Sigmoid colon (tissue), 4 donors: ENCODE measurements around the gene FZR1.
A peak's percentile ranks its signal among the peaks of the same experiment; 100 is the strongest.

Experiments used
- EP300 ChIP-seq, 4 donors: sonication (generic); formaldehyde crosslinking; IDR thresholded peaks; one replicate each; pipeline ENCODE4 v1.6.1; 2017; ENCODE audit warnings: antibody characterized with exemption in 4 of 4
- POLR2A ChIP-seq, 2 donors: fragments of 450-650 bp; IDR thresholded peaks; one replicate each; pipeline ENCODE4 v1.6.1; 2016; ENCODE audit warnings: antibody characterized with exemption in 2 of 2, mild to moderate bottlenecking in 2 of 2, moderate library complexity in 2 of 2
- POLR2AphosphoS5 ChIP-seq, 4 donors: sonication (generic); formaldehyde crosslinking; IDR thresholded peaks; one replicate each; pipeline ENCODE4 v1.6.1; 2017; ENCODE audit warnings: antibody characterized with exemption in 4 of 4
- TF ChIP-seq, protein P1 (sequence below), 4 experiments: fragments of 450-650 bp in 3 of 4; fragments of 200-600 bp in 1 of 4; IDR thresholded peaks; one replicate each; pipeline ENCODE4 v1.5.1; 2016 to 2019; ENCODE audit warnings: antibody characterized with exemption in 4 of 4, mild to moderate bottlenecking in 3 of 4, moderate library complexity in 2 of 4

GRCh38 chr19:3463714-3464586 lies 42.2 kb upstream of the FZR1 start:
- TF ChIP-seq, protein P1, sequence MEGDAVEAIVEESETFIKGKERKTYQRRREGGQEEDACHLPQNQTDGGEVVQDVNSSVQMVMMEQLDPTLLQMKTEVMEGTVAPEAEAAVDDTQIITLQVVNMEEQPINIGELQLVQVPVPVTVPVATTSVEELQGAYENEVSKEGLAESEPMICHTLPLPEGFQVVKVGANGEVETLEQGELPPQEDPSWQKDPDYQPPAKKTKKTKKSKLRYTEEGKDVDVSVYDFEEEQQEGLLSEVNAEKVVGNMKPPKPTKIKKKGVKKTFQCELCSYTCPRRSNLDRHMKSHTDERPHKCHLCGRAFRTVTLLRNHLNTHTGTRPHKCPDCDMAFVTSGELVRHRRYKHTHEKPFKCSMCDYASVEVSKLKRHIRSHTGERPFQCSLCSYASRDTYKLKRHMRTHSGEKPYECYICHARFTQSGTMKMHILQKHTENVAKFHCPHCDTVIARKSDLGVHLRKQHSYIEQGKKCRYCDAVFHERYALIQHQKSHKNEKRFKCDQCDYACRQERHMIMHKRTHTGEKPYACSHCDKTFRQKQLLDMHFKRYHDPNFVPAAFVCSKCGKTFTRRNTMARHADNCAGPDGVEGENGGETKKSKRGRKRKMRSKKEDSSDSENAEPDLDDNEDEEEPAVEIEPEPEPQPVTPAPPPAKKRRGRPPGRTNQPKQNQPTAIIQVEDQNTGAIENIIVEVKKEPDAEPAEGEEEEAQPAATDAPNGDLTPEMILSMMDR (IDR thresholded peaks at IDR 0.05), result no peak
- no peak for TF ChIP-seq POLR2A (IDR thresholded peaks at IDR 0.05)
- no peak for TF ChIP-seq EP300 (IDR thresholded peaks at IDR 0.05)
- peak in 3 of 4 donors; percentile 12 to 28 (median 22) for TF ChIP-seq POLR2AphosphoS5 (IDR thresholded peaks at IDR 0.05)
